ENCODE results near the gene RMP24.

RMP24 gene

DNA sequence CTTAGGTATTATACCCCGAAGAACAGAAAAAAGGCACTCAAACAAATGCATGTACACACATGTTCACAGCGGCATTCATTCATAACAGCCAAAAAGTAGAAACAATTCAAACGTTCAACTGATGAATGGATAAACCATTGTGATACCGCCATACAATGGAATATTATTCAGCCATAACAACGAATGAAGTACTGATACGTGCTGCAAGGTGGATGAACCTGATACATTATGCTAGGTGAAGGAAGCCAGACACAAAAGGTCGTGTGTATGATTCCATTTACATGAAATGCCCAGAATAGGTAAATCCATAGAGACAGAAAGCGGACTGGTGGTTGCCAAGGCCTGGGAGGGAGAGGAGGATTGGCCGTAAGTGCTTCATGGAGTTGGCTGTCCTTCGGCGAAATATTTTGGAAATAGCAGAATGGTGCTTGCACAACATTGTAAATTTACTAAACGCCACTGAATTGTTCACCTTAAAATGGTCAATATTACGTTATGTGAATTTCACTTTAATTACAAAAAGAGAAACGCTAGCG, 750 bp upstream of the RMP24 start:
- Histone ChIP-seq H3K4me1 (ENCODE audit: control insufficient read depth in 1 of 2, insufficient read depth in 2 of 2, low read depth in 1 of 2, low read length in 1 of 2) (peaks cover 4 to 7% of the 10 kb centered on the region in 2 experiments; a peak in 3 of 4 replicates), H3F3A (replicated peaks; ENCODE audit: insufficient read depth) (no peaks in the 10 kb centered on the region), H3K79me2 (ENCODE audit: insufficient read depth) (peaks cover 35% of the 10 kb centered on the region), H3K27ac (ENCODE audit: low read depth in 2 of 2, low read length in 1 of 2) (peak overlapping the region; percentile 81 to 95), H4K20me1 (ENCODE audit: insufficient read depth) (no peaks in the 10 kb centered on the region), H3K9me3 (no peaks in the 10 kb centered on the region), H3K4me2 (peak overlapping the region; percentile 89), H3K4me3 (ENCODE audit: low read depth in 2 of 2, low read length in 1 of 2) (peak overlapping the region; percentile 94 to 98), H3K27me3 (ENCODE audit: insufficient read depth) (no peaks in the 10 kb centered on the region), H2AFZ (ENCODE audit: low read depth) (peak overlapping the region; percentile 87), H3K36me3 (replicated peaks in 1 of 2; ENCODE audit: control insufficient read depth in 1 of 2, insufficient read depth in 2 of 2, low read length in 1 of 2) (peaks cover 23 to 27% of the 10 kb centered on the region in 2 experiments), H3K9ac (peak overlapping the region; percentile 91), H3K9me2 (no peaks in the 10 kb centered on the region)
- WGBS (ENCODE audit: low lambda C conversion rate): 41% methylated on average over 15 of the region's 15 CpGs
- TF ChIP-seq GATA2 (CRISPR knock-in tag; IDR thresholded peaks at IDR 0.05) (0 out of 2 replicates have a peak, but pooled peaks have one; percentile 6), RCOR1 (IDR thresholded peaks at IDR 0.05; ENCODE audit: low read length) (0 out of 2 replicates have a peak, but pooled peaks have one; percentile 20)
- TF ChIP-seq, protein P1, sequence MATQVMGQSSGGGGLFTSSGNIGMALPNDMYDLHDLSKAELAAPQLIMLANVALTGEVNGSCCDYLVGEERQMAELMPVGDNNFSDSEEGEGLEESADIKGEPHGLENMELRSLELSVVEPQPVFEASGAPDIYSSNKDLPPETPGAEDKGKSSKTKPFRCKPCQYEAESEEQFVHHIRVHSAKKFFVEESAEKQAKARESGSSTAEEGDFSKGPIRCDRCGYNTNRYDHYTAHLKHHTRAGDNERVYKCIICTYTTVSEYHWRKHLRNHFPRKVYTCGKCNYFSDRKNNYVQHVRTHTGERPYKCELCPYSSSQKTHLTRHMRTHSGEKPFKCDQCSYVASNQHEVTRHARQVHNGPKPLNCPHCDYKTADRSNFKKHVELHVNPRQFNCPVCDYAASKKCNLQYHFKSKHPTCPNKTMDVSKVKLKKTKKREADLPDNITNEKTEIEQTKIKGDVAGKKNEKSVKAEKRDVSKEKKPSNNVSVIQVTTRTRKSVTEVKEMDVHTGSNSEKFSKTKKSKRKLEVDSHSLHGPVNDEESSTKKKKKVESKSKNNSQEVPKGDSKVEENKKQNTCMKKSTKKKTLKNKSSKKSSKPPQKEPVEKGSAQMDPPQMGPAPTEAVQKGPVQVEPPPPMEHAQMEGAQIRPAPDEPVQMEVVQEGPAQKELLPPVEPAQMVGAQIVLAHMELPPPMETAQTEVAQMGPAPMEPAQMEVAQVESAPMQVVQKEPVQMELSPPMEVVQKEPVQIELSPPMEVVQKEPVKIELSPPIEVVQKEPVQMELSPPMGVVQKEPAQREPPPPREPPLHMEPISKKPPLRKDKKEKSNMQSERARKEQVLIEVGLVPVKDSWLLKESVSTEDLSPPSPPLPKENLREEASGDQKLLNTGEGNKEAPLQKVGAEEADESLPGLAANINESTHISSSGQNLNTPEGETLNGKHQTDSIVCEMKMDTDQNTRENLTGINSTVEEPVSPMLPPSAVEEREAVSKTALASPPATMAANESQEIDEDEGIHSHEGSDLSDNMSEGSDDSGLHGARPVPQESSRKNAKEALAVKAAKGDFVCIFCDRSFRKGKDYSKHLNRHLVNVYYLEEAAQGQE (IDR thresholded peaks at IDR 0.05; ENCODE audit: low read depth, low read length): no peak
- DNase-seq: no peak
- POLR2A ChIA-PET: interaction anchor here (0.8 kb wide), 1 partner anchor 158 kb away, joined by 3 read pairs; the partner anchor contains the start of genes ELP2 and SLC39A6
- CTCF ChIA-PET: interaction anchor here (2.0 to 3.1 kb wide), 3 partner anchors 22 to 313 kb away, joined by 8 to 14 read pairs (median 12); no protein-coding TSS in a partner anchor

DNA sequence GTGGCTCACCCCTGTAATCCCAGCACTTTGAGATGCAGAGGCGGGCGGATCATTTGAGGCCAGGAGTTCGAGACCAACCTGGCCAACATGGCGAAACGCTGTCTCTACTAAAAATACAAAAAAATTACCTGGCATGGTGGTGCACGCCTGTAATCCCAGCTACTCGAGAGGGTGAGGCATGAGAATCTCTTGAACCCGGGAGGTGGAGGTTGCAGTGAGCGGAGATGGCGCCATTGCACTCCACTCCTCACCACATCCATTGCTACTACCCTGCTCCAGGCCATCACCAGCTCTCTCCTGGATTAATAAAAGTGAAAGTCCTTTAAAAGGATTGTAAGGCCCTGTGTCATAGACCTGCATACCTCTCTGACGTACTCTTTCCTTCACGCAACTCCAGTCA, 1.2 kb downstream of the RMP24 start:
- ChIA-PET CTCF (interaction anchor here (2.0 to 2.5 kb wide), 2 partner anchors 217 to 311 kb away, joined by 8 to 12 read pairs; no protein-coding TSS in a partner anchor), POLR2A (no interaction called here)
- H3K9ac ChIP-seq: peak overlapping the region; percentile 91
- H4K20me1 ChIP-seq (ENCODE audit: insufficient read depth): no peaks in the 10 kb centered on the region
- no peak overlapping the region for H3K27ac ChIP-seq (ENCODE audit: low read depth in 2 of 2, low read length in 1 of 2)
- H3K79me2 ChIP-seq (ENCODE audit: insufficient read depth): peaks cover 35% of the 10 kb centered on the region
- no peaks in the 10 kb centered on the region for H3K9me3 ChIP-seq
- H3K9me2 ChIP-seq: no peaks in the 10 kb centered on the region
- peaks cover 4 to 7% of the 10 kb centered on the region in 2 experiments; a peak in 3 of 4 replicates for H3K4me1 ChIP-seq (ENCODE audit: control insufficient read depth in 1 of 2, insufficient read depth in 2 of 2, low read depth in 1 of 2, low read length in 1 of 2)
- H2AFZ ChIP-seq (ENCODE audit: low read depth): no peak overlapping the region
- H3K36me3 ChIP-seq (replicated peaks in 1 of 2; ENCODE audit: control insufficient read depth in 1 of 2, insufficient read depth in 2 of 2, low read length in 1 of 2): peaks cover 39 to 46% of the 10 kb centered on the region in 2 experiments
- peak overlapping the region; percentile 94 to 98 for H3K4me3 ChIP-seq (ENCODE audit: low read depth in 2 of 2, low read length in 1 of 2)
- no peaks in the 10 kb centered on the region for H3F3A ChIP-seq (replicated peaks; ENCODE audit: insufficient read depth)
- H3K27me3 ChIP-seq (ENCODE audit: insufficient read depth): no peaks in the 10 kb centered on the region
- DNase-seq: no peak
- 79% methylated on average over 12 of the region's 12 CpGs for WGBS (ENCODE audit: low lambda C conversion rate)
- peak overlapping the region; percentile 89 for H3K4me2 ChIP-seq
- TF ChIP-seq POLR2AphosphoS5 (IDR thresholded peaks at IDR 0.05; ENCODE audit: low read depth, low read length) (no peak), YY1 (IDR thresholded peaks at IDR 0.05; ENCODE audit: low read depth) (no peak), EP300 (IDR thresholded peaks at IDR 0.05; ENCODE audit: borderline replicate concordance in 1 of 2, low read depth in 1 of 2, low read length in 1 of 2) (no peak), GABPA (IDR thresholded peaks at IDR 0.05; ENCODE audit: low read depth) (no peak), MEF2A (IDR thresholded peaks at IDR 0.05; ENCODE audit: borderline replicate concordance, low read depth) (no peak), RCOR1 (IDR thresholded peaks at IDR 0.05; ENCODE audit: low read length) (no peak), EZH2phosphoT487 (IDR thresholded peaks at IDR 0.05; ENCODE audit: borderline replicate concordance, low read depth) (no peak), FOXM1 (IDR thresholded peaks at IDR 0.05; ENCODE audit: low read depth) (no peak), TCF12 (IDR thresholded peaks at IDR 0.05) (no peak), TEAD4 (IDR thresholded peaks at IDR 0.05; ENCODE audit: borderline replicate concordance, insufficient read depth) (no peak), TAF1 (IDR thresholded peaks at IDR 0.05; ENCODE audit: borderline replicate concordance, low read depth, low read length) (no peak), JUND (IDR thresholded peaks at IDR 0.05) (no peak), CHD2 (IDR thresholded peaks at IDR 0.05; ENCODE audit: low read length, partially characterized antibody) (no peak), RFX5 (IDR thresholded peaks at IDR 0.05; ENCODE audit: low read length) (no peak)
- TF ChIP-seq, protein P2, sequence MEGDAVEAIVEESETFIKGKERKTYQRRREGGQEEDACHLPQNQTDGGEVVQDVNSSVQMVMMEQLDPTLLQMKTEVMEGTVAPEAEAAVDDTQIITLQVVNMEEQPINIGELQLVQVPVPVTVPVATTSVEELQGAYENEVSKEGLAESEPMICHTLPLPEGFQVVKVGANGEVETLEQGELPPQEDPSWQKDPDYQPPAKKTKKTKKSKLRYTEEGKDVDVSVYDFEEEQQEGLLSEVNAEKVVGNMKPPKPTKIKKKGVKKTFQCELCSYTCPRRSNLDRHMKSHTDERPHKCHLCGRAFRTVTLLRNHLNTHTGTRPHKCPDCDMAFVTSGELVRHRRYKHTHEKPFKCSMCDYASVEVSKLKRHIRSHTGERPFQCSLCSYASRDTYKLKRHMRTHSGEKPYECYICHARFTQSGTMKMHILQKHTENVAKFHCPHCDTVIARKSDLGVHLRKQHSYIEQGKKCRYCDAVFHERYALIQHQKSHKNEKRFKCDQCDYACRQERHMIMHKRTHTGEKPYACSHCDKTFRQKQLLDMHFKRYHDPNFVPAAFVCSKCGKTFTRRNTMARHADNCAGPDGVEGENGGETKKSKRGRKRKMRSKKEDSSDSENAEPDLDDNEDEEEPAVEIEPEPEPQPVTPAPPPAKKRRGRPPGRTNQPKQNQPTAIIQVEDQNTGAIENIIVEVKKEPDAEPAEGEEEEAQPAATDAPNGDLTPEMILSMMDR (IDR thresholded peaks at IDR 0.05): no peak
- TF ChIP-seq, protein P3, sequence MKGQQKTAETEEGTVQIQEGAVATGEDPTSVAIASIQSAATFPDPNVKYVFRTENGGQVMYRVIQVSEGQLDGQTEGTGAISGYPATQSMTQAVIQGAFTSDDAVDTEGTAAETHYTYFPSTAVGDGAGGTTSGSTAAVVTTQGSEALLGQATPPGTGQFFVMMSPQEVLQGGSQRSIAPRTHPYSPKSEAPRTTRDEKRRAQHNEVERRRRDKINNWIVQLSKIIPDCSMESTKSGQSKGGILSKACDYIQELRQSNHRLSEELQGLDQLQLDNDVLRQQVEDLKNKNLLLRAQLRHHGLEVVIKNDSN (IDR thresholded peaks at IDR 0.05; ENCODE audit: borderline replicate concordance, low read depth): no peak
- TF ChIP-seq, protein P4, sequence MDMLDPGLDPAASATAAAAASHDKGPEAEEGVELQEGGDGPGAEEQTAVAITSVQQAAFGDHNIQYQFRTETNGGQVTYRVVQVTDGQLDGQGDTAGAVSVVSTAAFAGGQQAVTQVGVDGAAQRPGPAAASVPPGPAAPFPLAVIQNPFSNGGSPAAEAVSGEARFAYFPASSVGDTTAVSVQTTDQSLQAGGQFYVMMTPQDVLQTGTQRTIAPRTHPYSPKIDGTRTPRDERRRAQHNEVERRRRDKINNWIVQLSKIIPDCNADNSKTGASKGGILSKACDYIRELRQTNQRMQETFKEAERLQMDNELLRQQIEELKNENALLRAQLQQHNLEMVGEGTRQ (IDR thresholded peaks at IDR 0.05; ENCODE audit: borderline replicate concordance, low read depth, low read length): no peak
- TF ChIP-seq, protein P5, sequence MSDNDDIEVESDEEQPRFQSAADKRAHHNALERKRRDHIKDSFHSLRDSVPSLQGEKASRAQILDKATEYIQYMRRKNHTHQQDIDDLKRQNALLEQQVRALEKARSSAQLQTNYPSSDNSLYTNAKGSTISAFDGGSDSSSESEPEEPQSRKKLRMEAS (IDR thresholded peaks at IDR 0.05; ENCODE audit: low read depth): no peak
